Measurements from ENCODE around the gene PIP4P1. TPM values are rescaled to one million over a fixed set of nuclear protein-coding genes. Genes with fewer than 3 reads are reported as not detected.

Gene PIP4P1
- total RNA-seq, 1 donor from 2014 or later = 40.2 TPM

GRCh38 chr14:20409226-20409625, 52.0 kb downstream of the PIP4P1 start:
- peaks cover 18% of the 10 kb centered on the region for H3K4me1 ChIP-seq
- DNase-seq = no peak
- H3K4me3 ChIP-seq = no peak overlapping the region
- peaks cover 41% of the 10 kb centered on the region for H3K36me3 ChIP-seq
- no peaks in the 10 kb centered on the region for H3K9me3 ChIP-seq
- ATAC-seq = no peak
- no peaks in the 10 kb centered on the region for H3K27me3 ChIP-seq
- H3K27ac ChIP-seq = no peak overlapping the region
- intact Hi-C loops (cut with DNase I) = no loop called here
- TF ChIP-seq CTCF (IDR thresholded peaks at IDR 0.05) = no peak

Other genes with a start within 250 kb of the PIP4P1 start
- not detected for gene OR11H6, start 237.7 kb downstream of the PIP4P1 start, total RNA-seq
- gene OR11H7, start 232.5 kb downstream of the PIP4P1 start, total RNA-seq = not detected
- gene OR11H4, start 222.1 kb downstream of the PIP4P1 start, total RNA-seq = not detected
- 15.6 TPM for gene TTC5, start 155.5 kb downstream of the PIP4P1 start, total RNA-seq
- 37.9 TPM for gene CCNB1IP1, start 128.2 kb downstream of the PIP4P1 start, total RNA-seq
- 15.6 TPM for gene PARP2, start 117.8 kb downstream of the PIP4P1 start, total RNA-seq
- 48.9 TPM for gene TEP1, start 47.9 kb downstream of the PIP4P1 start, total RNA-seq
- 0.29 TPM for gene KLHL33, start 25.3 kb downstream of the PIP4P1 start, total RNA-seq
- gene OSGEP, start 6.6 kb downstream of the PIP4P1 start, total RNA-seq = 33.8 TPM
- 101 TPM for gene APEX1, start 6.2 kb downstream of the PIP4P1 start, total RNA-seq
- gene PNP, start 8.0 kb upstream of the PIP4P1 start, total RNA-seq = 32.8 TPM
- gene RNASE10, start 44.1 kb upstream of the PIP4P1 start, total RNA-seq = 0.58 TPM
- gene RNASE9, start 99.6 kb upstream of the PIP4P1 start, total RNA-seq = not detected
- gene RNASE11, start 126.6 kb upstream of the PIP4P1 start, total RNA-seq = not detected
- gene RNASE12, start 129.9 kb upstream of the PIP4P1 start, total RNA-seq = not detected
- gene OR6S1, start 180.3 kb upstream of the PIP4P1 start, total RNA-seq = not detected
- 42.5 TPM for gene RNASE4, start 223.1 kb upstream of the PIP4P1 start, total RNA-seq
- 28.1 TPM for gene ANG, start 227.3 kb upstream of the PIP4P1 start, total RNA-seq